IMR-90 (cell line): Measurements from ENCODE around the gene TENM4. TPM values are rescaled to one million over a fixed set of nuclear protein-coding genes. Genes with fewer than 3 reads are reported as not detected.

ENCODE experiments used
- ATAC-seq: fragments of 200-7000 bp; cut with Tn5 transposase; 2 replicates; pipeline ENCODE4 v1.9.1; 2020; ENCODE audit warnings: low read depth, mild to moderate bottlenecking, moderate library complexity
- BruUV-seq: library from RNA; stranded (reverse); fragments of 400-500 nt; replicated peaks from 2 replicates; lab custom pipeline; 2021; lab: Mats Ljungman, UMichigan
- CTCF ChIA-PET: fragments of 300-600 bp; formaldehyde crosslinking; extraction: SDS; loops from one replicate; lab custom pipeline; 2021; ENCODE audit warnings: antibody characterized with exemption; lab: Yijun Ruan, JAX
- POLR2A ChIA-PET: fragments of 300-600 bp; sonication (Branson Sonifier 250); formaldehyde crosslinking; loops from one replicate; lab custom pipeline; 2022; ENCODE audit warnings: antibody characterized with exemption; ENCODE audit not compliant: unreplicated experiment; lab: Charles Lee
- DNase-seq: peaks from one replicate; pipeline ENCODE4 v3.0.0; 2013
- H2AFZ ChIP-seq: replicated peaks from 2 replicates; pipeline ENCODE3; 2013; ENCODE audit warnings: low read length, mild to moderate bottlenecking; ENCODE audit not compliant: poor library complexity
- H2AK5ac ChIP-seq: 2 replicates; pipeline ENCODE4 v1.6.1; 2013; ENCODE audit warnings: low read depth, low read length, inconsistent platforms
- H2AK9ac ChIP-seq: replicated peaks from 2 replicates; pipeline ENCODE3; 2013; ENCODE audit warnings: mild to moderate bottlenecking, low read depth, low read length, moderate library complexity; ENCODE audit not compliant: poor library complexity
- H2BK120ac ChIP-seq: 2 replicates; pipeline ENCODE4 v1.6.1; 2013; ENCODE audit warnings: low read depth, low read length, inconsistent platforms
- H2BK15ac ChIP-seq: 3 replicates; pipeline ENCODE4 v1.6.1; 2013; ENCODE audit warnings: low read depth, low read length, inconsistent platforms
- H2BK20ac ChIP-seq: 2 replicates; pipeline ENCODE4 v1.6.1; 2013; ENCODE audit warnings: low read depth, mild to moderate bottlenecking, inconsistent platforms, low read length, moderate library complexity
- H2BK5ac ChIP-seq: 2 replicates; pipeline ENCODE4 v1.6.1; 2013; ENCODE audit warnings: mild to moderate bottlenecking, low read depth, low read length, inconsistent platforms; ENCODE audit not compliant: poor library complexity, severe bottlenecking
- H3K14ac ChIP-seq: replicated peaks from 2 replicates; pipeline ENCODE4 v1.6.1; 2013; ENCODE audit warnings: low read depth, low read length, inconsistent platforms
- H3K18ac ChIP-seq: 2 replicates; pipeline ENCODE4 v1.6.1; 2013; ENCODE audit warnings: low read depth, low read length, control low read depth
- H3K23ac ChIP-seq: 2 replicates; pipeline ENCODE4 v1.6.1; 2013; ENCODE audit warnings: low read depth, low read length, inconsistent platforms
- H3K27ac ChIP-seq: 2 replicates; pipeline ENCODE4 v1.5.1; 2013; ENCODE audit warnings: mild to moderate bottlenecking, control low read depth, low read length; ENCODE audit not compliant: insufficient read depth
- H3K27me3 ChIP-seq: 2 replicates; pipeline ENCODE4 v1.6.1; 2013; ENCODE audit warnings: low read length; ENCODE audit not compliant: control insufficient read depth, insufficient read depth
- H3K36me3 ChIP-seq: 2 replicates; pipeline ENCODE4 v1.6.1; 2013; ENCODE audit warnings: low read length, mixed read lengths; ENCODE audit not compliant: control insufficient read depth, insufficient read depth
- H3K4ac ChIP-seq: 2 replicates; pipeline ENCODE4 v1.6.1; 2013; ENCODE audit warnings: low read depth, low read length, inconsistent platforms
- H3K4me1 ChIP-seq: 2 replicates; pipeline ENCODE4 v1.6.1; 2013; ENCODE audit warnings: low read length, mixed read lengths; ENCODE audit not compliant: control insufficient read depth, insufficient read depth
- H3K4me2 ChIP-seq: 2 replicates; pipeline ENCODE4 v1.6.1; 2013; ENCODE audit warnings: low read depth, mild to moderate bottlenecking, control low read depth, low read length, moderate library complexity
- H3K4me3 ChIP-seq: 2 replicates; pipeline ENCODE4 v1.5.1; 2013; ENCODE audit warnings: low read depth, mild to moderate bottlenecking, control low read depth, low read length, moderate library complexity; ENCODE audit not compliant: insufficient read depth
- H3K56ac ChIP-seq: 2 replicates; pipeline ENCODE4 v1.6.1; 2013; ENCODE audit warnings: low read length, inconsistent platforms; ENCODE audit not compliant: insufficient read depth; ENCODE audit errors: extremely low read depth
- H3K79me1 ChIP-seq, 2 experiments: 2 replicates each; pipeline ENCODE4 v1.6.1; 2013; ENCODE audit warnings: low read length in 2 of 2, inconsistent platforms in 1 of 2, low read depth in 1 of 2
- H3K9ac ChIP-seq: 2 replicates; pipeline ENCODE4 v1.6.1; 2013; ENCODE audit warnings: low read depth, low read length, control low read depth
- H3K9me1 ChIP-seq: 2 replicates; pipeline ENCODE4 v1.6.1; 2013; ENCODE audit warnings: low read length, inconsistent platforms; ENCODE audit not compliant: insufficient read depth
- H3K9me3 ChIP-seq: 2 replicates; pipeline ENCODE4 v1.6.1; 2013; ENCODE audit warnings: low read length; ENCODE audit not compliant: control insufficient read depth, insufficient read depth
- H4K20me1 ChIP-seq: 2 replicates; pipeline ENCODE4 v1.6.1; 2013; ENCODE audit warnings: low read length, inconsistent platforms; ENCODE audit not compliant: insufficient read depth
- H4K5ac ChIP-seq: 2 replicates; pipeline ENCODE4 v1.6.1; 2013; ENCODE audit warnings: mild to moderate bottlenecking, low read depth, low read length, control low read depth
- H4K8ac ChIP-seq, 2 experiments: 2 replicates each; pipeline ENCODE4 v1.6.1; 2013; ENCODE audit warnings: low read depth in 2 of 2, low read length in 2 of 2, control low read depth in 1 of 2, inconsistent platforms in 1 of 2
- H4K91ac ChIP-seq: 2 replicates; pipeline ENCODE4 v1.6.1; 2013; ENCODE audit warnings: low read depth, low read length, inconsistent platforms; ENCODE audit not compliant: insufficient read depth
- BHLHE40 ChIP-seq: fragments of 150-350 bp; IDR thresholded peaks from 2 replicates; pipeline ENCODE4 v1.6.1; 2016; ENCODE audit warnings: mild to moderate bottlenecking, low read depth, low read length
- CHD1 ChIP-seq: IDR thresholded peaks from 2 replicates; pipeline ENCODE4 v1.6.1; 2012; ENCODE audit warnings: low read depth, low read length, improper control_type of control experiment
- CTCF ChIP-seq: conservative IDR thresholded peaks from 2 replicates; pipeline ENCODE4 v1.5.1; 2012; ENCODE audit warnings: mild to moderate bottlenecking, low read depth, low read length, improper control_type of control experiment
- ELK1 ChIP-seq: fragments of 150-350 bp; IDR thresholded peaks from 2 replicates; pipeline ENCODE4 v1.6.1; 2016; ENCODE audit warnings: low read depth, mild to moderate bottlenecking, low read length, moderate library complexity, borderline replicate concordance
- FOS ChIP-seq: fragments of 150-350 bp; IDR thresholded peaks from 2 replicates; pipeline ENCODE4 v1.6.1; 2016; ENCODE audit warnings: low read depth, low read length
- MAFK ChIP-seq: IDR thresholded peaks from 2 replicates; pipeline ENCODE4 v1.6.1; 2012; ENCODE audit warnings: low read depth, low read length, improper control_type of control experiment
- MAZ ChIP-seq: IDR thresholded peaks from 2 replicates; pipeline ENCODE4 v1.6.1; 2012; ENCODE audit warnings: low read depth, mild to moderate bottlenecking, low read length, improper control_type of control experiment, moderate library complexity, borderline replicate concordance
- MXI1 ChIP-seq: IDR thresholded peaks from 2 replicates; pipeline ENCODE4 v1.6.1; 2012; ENCODE audit warnings: low read depth, mild to moderate bottlenecking, low read length, moderate library complexity, borderline replicate concordance
- NFE2L2 ChIP-seq: fragments of 150-350 bp; IDR thresholded peaks from 2 replicates; pipeline ENCODE4 v1.6.1; 2016; ENCODE audit warnings: low read depth, mild to moderate bottlenecking, low read length
- POLR2A ChIP-seq: IDR thresholded peaks from 2 replicates; pipeline ENCODE4 v1.6.1; 2012; ENCODE audit warnings: mild to moderate bottlenecking, low read depth, low read length
- RCOR1 ChIP-seq: IDR thresholded peaks from 2 replicates; pipeline ENCODE4 v1.6.1; 2012; ENCODE audit warnings: mild to moderate bottlenecking, low read length, improper control_type of control experiment; ENCODE audit not compliant: insufficient replicate concordance
- RFX5 ChIP-seq: IDR thresholded peaks from 2 replicates; pipeline ENCODE4 v1.8.0; 2012; ENCODE audit warnings: low read depth, mild to moderate bottlenecking, low read length, moderate library complexity
- SMC3 ChIP-seq: fragments of 150-350 bp; IDR thresholded peaks from 2 replicates; pipeline ENCODE4 v1.6.1; 2016; ENCODE audit warnings: low read depth, mild to moderate bottlenecking, antibody characterized with exemption, low read length, moderate library complexity
- WGBS, 2 experiments: methylation state at CpG; one replicate each; pipeline versions ENCODE4 v1.1.5 to v1.1.7; 2013; ENCODE audit warnings: missing lambda C conversion rate in 2 of 2; ENCODE audit not compliant: insufficient read length in 1 of 2; ENCODE audit errors: extremely low coverage in 2 of 2; 5-methylcytosine and 5-hydroxymethylcytosine counted together
- dilution Hi-C: fragments of 300-500 bp; cut with HindIII; formaldehyde crosslinking; loops from one replicate; pipeline ENCODE4 v1.14.3; 2018; ENCODE audit warnings: low sequenced_read_pairs; ENCODE audit not compliant: unreplicated experiment
- in situ Hi-C: fragments of 300-500 bp; cut with MboI; formaldehyde crosslinking; loops from 3 replicates; pipeline ENCODE4 v1.14.3; 2019; ENCODE audit warnings: low sequenced_read_pairs, inconsistent platforms, mixed read lengths
- intact Hi-C: fragments of 100-400 bp; cut with micrococcal nuclease; formaldehyde crosslinking; loops from 2 replicates; pipeline ENCODE4 v1.10.0; 2022
- polyA plus RNA-seq, 3 experiments: library from polyadenylated mRNA; depleted of rRNA; stranded (reverse); fragments of >200 nt; gene quantifications; 2 replicates each; pipeline ENCODE4 v1.2.3, GENCODE V29; 2012; ENCODE audit warnings: low replicate concordance in 1 of 3
- total RNA-seq: library from RNA; depleted of rRNA; stranded (reverse); fragments of >200 nt; gene quantifications from 2 replicates; pipeline ENCODE4 v1.2.3, GENCODE V29; 2012

The TENM4 gene
- total and polyA plus RNA-seq, 2 of the 4 experiments (the other 2 are of a cell fraction) = 7.4 to 9.0 TPM

GRCh38 chr11:78669249-78669648, 771.6 kb downstream of the TENM4 start:
- TSS peak; percentile 78 for BruUV-seq
- H3K4me3 ChIP-seq = no peak overlapping the region
- intact Hi-C loops (no loop called here), dilution Hi-C loops (no loop called here), in situ Hi-C loops (no loop called here)
- no peak overlapping the region for H2BK120ac ChIP-seq
- ChIA-PET CTCF (no interaction called here), POLR2A (no interaction called here)
- no peaks in the 10 kb centered on the region for H4K20me1 ChIP-seq
- no peak overlapping the region for H4K5ac ChIP-seq
- no peaks in the 10 kb centered on the region for H3K79me1 ChIP-seq
- no peak overlapping the region for H3K4ac ChIP-seq
- no peak overlapping the region for H3K18ac ChIP-seq
- no peak for ATAC-seq
- H3K4me2 ChIP-seq = no peak overlapping the region
- no peak for DNase-seq
- 98% methylated on average over 14 of the region's 17 CpGs; no CpG with 5 or more reads in 1 of the 2 experiments for WGBS, 2 experiments
- peaks cover 23% of the 10 kb centered on the region; the same call in 1 of the 2 replicates for H3K36me3 ChIP-seq
- no peak overlapping the region for H4K91ac ChIP-seq
- H3K14ac ChIP-seq = no peak overlapping the region
- no peak for TF ChIP-seq POLR2A
- no peak for TF ChIP-seq MAFK
- no peak for TF ChIP-seq MAZ
- TF ChIP-seq BHLHE40 = no peak
- TF ChIP-seq CHD1 = no peak
- no peak for TF ChIP-seq SMC3
- no peak for TF ChIP-seq RCOR1
- TF ChIP-seq RFX5 = no peak
- no peak for TF ChIP-seq FOS
- no peak for TF ChIP-seq NFE2L2
- TF ChIP-seq ELK1 = no peak
- TF ChIP-seq CTCF = no peak
- TF ChIP-seq MXI1 = no peak
- H4K8ac ChIP-seq = no peak overlapping the region
- H3K9me3 ChIP-seq = no peaks in the 10 kb centered on the region
- no peak overlapping the region for H2BK5ac ChIP-seq
- no peak overlapping the region for H2BK20ac ChIP-seq
- H2BK15ac ChIP-seq = no peak overlapping the region
- H3K9me1 ChIP-seq = peaks cover 10% of the 10 kb centered on the region; the same call in 1 of the 2 replicates
- no peak overlapping the region for H3K56ac ChIP-seq
- H3K4me1 ChIP-seq = peaks cover 11% of the 10 kb centered on the region
- no peak overlapping the region for H2AK5ac ChIP-seq
- peak overlapping the region; percentile 37 for H2AFZ ChIP-seq
- no peaks in the 10 kb centered on the region for H3K27me3 ChIP-seq
- H2AK9ac ChIP-seq = no peak overlapping the region
- no peak overlapping the region for H3K23ac ChIP-seq
- no peak overlapping the region for H3K9ac ChIP-seq
- no peak overlapping the region for H3K27ac ChIP-seq
